ENCODE data around the gene CLIC4. TPM values are rescaled to one million over a fixed set of nuclear protein-coding genes. Genes with fewer than 3 reads are reported as not detected.

The CLIC4 gene
- total and polyA plus RNA-seq, 2 experiments from 2014 or later = 92.5 to 308 TPM

DNA sequence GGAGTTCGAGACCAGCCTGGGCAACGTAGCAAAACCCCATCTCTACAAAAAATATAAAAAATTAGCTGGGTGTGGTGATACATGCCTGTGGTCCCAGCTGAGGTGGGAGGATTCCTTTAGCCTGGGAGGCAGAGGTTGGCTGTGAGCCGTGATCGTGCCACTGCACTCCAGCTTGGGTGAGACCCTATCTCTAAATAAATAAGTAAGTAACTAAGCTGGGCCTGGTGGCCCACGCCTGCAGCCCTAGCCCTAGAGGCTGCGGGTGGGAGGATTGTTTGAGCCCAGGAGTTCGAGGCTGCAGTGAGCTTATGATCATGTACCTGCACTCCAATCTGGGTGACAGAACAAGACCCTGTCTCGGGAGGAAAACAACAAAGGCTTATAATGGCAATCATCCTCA, 4.6 kb downstream of the CLIC4 start (continued):
- no peak for TF ChIP-seq ZNF462 (CRISPR knock-in tag; IDR thresholded peaks at IDR 0.05)

DNA sequence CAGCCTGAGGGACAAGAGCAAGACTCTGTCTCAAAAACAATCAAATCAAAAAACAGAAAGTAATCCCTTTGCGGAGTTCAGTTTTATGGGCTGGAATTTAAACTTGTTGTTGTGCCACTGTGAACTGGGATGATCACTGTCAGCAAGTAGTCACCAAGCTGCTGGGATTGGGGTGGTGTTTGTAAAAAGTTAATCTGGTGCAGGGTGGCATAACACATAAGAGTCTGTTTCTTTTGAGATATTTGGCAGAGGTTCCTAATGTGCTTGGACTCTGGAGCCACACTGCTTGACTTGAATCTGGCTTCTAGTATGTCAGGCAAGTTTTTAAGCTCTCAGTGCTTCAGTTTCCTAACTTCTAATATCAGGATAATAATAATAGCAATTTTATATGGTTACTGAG, 6.6 kb downstream of the CLIC4 start:
- no peak overlapping the region for H3K4me3 Mint-ChIP-seq
- no peak overlapping the region for H2AFZ ChIP-seq
- no peaks in the 10 kb centered on the region for H3K27me3 ChIP-seq (ENCODE audit: insufficient read depth)
- H3K9me2 ChIP-seq (ENCODE audit: insufficient read depth) = no peaks in the 10 kb centered on the region
- peaks cover 8% of the 10 kb centered on the region for H3K27me3 Mint-ChIP-seq (ENCODE audit: insufficient read depth, low read depth, poor library complexity)
- H3K36me3 ChIP-seq (ENCODE audit: insufficient read depth) = no peaks in the 10 kb centered on the region
- no peaks in the 10 kb centered on the region; the same call in 2 of the 3 replicates for H3K9me3 Mint-ChIP-seq
- H3K79me2 ChIP-seq (replicated peaks; ENCODE audit: insufficient read depth) = peaks cover 100% of the 10 kb centered on the region
- H3K4me2 ChIP-seq = peak overlapping the region; percentile 30; the same call in 1 of the 2 replicates
- H3K27ac Mint-ChIP-seq = no peak overlapping the region
- H3K4me1 ChIP-seq (ENCODE audit: insufficient read depth) = peaks cover 68% of the 10 kb centered on the region
- ATAC-seq = no peak
- peaks cover 47% of the 10 kb centered on the region for H3K4me1 Mint-ChIP-seq
- DNase-seq (ENCODE audit: low spot score) = no peak
- TF ChIP-seq ZNF331 (CRISPR knock-in tag; IDR thresholded peaks at IDR 0.05; ENCODE audit: low read depth) (no peak), ZNF462 (CRISPR knock-in tag; IDR thresholded peaks at IDR 0.05) (no peak), ZNF114 (CRISPR knock-in tag; IDR thresholded peaks at IDR 0.05) (no peak)
- peaks cover 41% of the 10 kb centered on the region for H3K36me3 Mint-ChIP-seq (ENCODE audit: low read depth)
- H3K4me3 ChIP-seq = no peak overlapping the region
- no peaks in the 10 kb centered on the region; the same call in 1 of the 2 replicates for H3F3A ChIP-seq (replicated peaks; ENCODE audit: low read depth)
- H4K20me1 ChIP-seq (replicated peaks; ENCODE audit: insufficient read depth) = peaks cover 90% of the 10 kb centered on the region
- H3K27ac ChIP-seq (ENCODE audit: low read depth) = no peak overlapping the region

All from GM23338 (cell line).